GM19467 (cell line): ENCODE data around the gene PSMD3.

Source experiments
- ATAC-seq: cut with Tn5 transposase; IDR thresholded peaks from one replicate; pipeline ENCODE4 v1.9.1; 2021; ENCODE audit warnings: mild to moderate bottlenecking, moderate library complexity; ENCODE audit not compliant: unreplicated experiment

Gene PSMD3

DNA sequence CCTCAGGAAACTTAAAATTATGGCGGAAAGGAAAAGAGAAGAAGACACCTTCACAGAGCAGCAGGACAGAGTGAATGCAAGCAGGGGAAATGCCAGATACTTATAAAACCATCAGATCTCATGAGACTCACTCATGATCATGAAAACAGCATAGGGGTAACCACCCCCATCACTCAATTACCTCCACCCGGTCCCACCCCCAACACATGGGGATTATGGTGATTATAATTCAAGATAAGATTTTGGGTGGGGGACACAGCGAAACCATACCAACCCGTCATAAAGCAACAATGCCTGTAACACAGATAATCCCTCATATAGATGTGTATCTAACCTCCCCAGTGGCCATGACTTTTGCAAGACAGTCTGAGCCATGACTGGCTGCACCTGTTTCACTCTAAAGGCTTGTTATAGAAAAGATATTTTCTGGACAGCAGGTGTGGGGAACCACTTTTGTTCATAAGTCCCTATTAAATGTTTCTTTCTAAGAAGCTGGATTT is 24.8 kb upstream of the PSMD3 start:
- no peak for ATAC-seq

DNA sequence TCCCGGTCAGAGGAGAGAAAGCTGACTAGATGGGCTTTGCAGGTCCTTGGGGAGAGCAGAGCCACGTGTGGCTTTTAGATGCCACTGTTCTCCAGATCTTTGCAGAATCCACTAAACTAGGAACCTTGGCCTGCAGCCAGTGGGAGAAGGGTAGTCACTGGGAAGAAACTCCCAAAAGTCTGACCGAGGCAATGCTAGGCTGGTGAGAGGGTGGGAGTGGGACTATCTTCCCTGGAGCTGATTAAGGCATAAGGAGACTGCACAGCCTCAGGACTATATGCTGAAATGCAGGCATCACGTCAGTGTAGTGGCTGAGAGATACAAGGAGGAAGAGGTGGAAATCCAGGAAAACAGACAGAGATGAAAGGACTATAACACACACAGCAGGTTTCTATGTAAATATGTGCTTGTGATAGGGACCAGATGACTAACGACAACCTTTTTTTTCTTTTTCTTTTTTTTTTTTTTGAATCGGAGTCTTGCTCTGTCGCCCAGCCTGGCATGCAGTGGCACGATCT is 20.0 kb upstream of the PSMD3 start:
- no peak for ATAC-seq

DNA sequence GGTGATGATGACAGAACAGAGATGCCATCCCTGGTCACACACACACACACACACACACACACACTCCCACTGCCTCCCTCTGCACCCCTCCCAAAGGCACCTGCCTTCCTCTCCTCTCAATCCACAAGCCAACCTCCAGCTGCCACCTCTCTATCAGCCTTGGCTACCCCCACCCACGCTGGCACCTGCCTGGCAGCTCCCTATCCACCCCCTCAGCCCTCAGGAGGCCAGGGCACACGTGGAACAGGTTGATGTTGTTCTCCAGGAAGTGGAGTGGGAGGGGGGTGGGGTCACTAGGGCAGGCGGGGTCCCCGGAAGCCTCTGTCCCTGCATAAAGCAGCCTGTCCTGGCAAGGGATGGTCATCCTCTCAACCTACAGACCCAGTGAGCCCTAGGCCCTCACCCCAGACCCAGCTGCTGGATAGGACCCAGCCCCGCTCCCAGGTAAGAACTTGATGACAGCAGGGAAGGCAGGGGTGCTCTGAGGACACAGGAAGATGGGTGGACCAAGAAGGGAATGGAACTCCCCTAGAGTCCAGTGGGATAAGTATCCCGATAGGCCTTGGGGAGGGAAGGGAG is 17.9 kb upstream of the PSMD3 start, which contains the start of gene GSDMA:
TSS of gene GSDMA (plus strand) at position 363 of the 579 bp plus-strand sequence. CDS start 2,684 bp downstream, outside the sequence.
- ATAC-seq, result no peak

DNA sequence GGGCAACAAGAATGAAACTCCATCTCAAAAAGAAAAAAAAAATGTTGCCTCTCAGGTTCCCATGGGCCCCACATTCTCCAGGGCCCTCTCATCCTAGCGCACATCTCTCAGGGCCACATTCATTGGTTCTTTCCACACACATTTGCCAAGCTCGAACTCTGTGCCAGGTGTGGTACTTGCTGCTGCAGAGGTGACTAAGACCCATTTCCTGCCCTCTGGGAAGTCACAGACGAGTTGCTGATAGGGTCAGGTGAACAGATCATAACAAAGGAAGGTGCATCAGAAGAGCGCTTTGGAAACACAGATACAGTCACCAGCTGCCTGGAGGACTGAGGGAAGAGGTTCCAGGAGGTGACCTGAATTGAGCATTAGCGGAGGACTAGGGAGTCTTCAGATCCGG is 16.8 kb upstream of the PSMD3 start:
- ATAC-seq, result no peak

DNA sequence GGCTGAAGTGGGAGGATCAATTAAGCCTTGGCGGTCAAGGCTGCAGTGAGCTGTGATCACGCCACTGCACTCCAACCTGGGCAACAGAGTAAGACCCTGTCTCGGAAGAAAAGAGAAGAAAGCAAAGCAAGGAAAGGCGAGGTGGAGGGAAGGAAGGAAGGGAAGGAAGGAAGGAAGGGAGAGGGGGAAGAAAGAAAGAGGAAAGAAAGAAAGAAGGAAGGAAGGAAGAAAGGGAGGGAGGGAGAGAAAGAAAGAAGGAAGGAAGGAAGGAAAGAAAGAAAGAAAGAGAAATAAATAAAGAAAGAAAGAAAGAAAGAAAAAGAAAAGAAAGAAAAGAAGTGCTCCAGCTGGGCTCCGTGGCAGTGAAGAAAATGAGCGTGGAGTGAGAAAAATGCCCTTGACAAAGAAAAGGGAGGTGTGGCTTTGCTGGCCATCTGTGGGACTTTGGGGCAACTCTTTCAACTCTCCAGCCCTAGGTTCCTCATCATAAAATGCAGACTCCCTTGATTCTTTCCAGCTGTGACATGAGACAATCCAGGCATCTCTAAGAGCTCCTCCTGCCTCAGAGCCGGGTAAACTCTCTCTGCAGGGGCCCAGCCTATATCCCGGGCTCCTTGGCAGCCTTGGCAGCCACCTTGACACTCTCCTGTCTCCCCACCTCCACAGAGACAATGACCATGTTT is 15.4 kb upstream of the PSMD3 start:
- ATAC-seq, result no peak

DNA sequence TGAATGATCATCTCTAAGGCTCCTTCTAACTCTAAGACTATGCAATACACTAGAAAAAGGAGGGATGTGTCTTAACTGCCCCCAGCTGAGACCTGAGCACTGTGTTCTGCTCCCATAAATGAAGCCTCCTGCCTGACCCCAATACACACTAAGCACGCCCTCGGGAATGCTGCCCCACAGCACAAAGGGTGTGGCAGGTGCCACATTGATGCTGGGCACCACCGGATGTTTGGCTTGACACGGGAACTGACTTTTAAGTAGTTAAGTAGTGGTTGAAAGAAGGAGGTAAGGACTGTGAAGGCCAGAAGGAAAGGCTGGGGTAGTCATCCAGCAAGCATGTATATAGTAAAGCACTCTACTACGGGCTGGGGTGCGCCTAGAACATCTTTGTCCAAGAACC is 13.8 kb upstream of the PSMD3 start:
- no peak for ATAC-seq

DNA sequence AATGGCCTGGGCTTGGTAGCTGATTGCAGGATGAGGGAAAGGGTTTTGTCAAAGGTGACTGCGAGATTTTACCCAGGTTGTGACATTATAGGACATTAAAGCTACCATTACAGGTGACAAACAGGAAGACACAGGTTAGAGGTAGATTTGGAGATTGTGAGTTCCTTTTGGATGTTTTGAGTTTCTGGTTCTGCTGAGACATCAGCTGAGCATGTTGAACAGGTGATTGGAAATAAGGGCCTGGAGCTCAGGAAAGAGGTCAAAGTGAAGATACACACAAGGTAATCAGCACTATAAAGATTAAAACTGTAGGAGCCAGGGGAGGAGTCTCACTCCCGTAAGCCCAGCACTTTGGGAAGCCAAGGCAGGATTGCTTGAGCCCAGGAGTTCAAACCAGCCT is 11.8 kb upstream of the PSMD3 start:
- ATAC-seq, result no peak

DNA sequence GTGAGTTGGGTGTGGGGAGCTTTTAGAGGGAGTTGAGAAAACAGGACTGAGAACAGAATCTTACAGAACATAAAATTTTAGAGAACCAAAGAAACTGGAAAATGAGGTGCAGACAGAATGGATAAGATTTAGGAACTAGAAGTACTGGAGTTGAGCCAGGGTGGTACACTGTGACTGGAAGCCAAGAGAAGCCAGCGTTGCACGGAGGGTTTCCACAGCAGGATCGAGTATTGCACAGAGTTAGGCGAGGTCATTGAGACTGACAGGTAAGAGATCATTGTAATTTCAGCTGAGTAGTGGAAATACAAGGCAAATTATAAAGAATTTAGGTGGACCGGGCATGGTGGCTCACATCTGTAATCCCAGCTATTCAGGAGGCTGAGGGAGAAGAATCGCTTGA is 11.2 kb upstream of the PSMD3 start:
- no peak for ATAC-seq

DNA sequence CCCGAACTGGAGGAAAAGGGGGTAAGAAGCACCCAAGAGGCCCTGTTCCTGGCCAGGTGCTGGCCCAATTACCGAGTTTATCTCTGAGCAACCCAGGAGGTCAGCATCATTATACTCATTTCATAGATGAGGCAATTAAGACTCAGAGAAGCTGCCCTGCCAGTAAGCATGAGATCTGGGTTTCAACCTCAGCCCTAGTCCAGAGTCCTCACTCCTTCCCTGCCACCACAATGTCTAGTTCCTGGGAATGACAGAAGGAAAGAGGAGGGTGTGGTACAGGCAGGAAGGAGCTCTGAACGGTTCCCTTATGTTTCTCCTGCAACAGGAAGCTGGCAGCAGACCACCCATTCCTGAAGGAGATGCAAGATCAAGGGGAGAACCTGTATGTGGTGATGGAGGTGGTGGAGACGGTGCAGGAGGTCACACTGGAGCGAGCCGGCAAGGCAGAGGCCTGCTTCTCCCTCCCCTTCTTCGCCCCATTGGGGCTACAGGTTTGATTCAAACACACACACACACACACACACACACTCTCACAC is 10.4 kb upstream of the PSMD3 start:
- ATAC-seq, result no peak

DNA sequence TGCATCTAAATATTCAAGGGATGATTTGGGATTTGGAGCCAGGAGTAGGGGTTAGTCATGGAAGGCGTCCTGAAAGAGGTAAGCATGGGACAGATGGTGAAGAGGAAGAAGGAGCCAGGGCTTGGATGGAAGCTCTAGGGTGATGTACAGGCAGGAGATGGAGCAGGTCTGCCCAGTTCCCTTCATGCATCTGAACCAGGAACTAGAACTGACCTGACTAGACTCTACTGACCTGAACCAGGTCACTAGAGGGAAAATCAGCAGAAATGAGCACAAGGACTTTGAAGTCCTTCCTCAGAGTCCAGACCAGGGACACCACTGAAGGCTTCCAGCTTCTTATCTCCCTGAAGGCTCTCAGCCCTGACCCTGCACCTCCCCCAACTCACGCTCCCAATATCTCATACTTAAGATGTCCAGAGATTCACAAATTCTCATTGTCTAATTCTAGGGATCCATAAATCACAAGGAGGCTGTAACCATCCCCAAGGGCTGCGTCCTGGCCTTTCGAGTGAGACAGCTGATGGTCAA is 9.5 kb upstream of the PSMD3 start:
- no peak for ATAC-seq

DNA sequence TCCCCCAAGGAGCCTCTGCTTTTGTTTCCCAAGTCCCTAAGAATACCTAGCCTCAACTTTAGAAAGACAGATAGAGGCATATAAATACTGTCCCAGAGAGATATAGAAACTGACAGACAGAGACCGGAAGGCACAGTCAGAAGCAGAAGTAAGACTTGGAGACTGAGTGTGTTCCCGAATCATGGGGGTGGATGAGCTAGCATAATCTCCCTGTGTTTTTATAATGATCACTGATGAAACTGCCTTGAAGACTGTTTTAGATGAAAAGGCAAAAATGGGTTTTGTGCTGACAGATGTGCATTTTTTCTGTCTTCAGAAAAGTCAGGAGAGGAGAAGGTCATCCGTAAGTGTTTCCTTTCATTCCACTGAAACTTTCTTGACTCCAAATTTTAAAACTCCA is 8.3 kb upstream of the PSMD3 start:
- no peak for ATAC-seq

DNA sequence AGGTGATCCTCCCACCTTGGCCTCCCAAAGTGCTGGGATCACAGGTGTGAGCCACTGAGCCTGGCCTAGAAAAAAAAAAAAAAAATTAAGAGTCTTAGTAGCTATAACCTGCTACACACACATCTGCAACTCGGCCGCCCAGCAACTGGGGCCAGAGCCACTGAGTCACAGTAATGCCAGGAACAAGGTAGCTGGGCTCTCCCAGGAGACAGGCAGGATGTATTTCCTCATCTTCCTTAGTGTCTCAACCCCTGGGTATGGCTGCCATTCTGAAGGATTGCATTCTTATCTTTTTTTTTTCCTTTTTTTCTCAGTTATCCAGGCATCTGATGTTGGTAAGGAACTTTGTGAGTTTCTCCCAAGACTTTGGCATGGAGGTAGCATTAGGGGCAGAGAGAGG is 7.1 kb upstream of the PSMD3 start:
- no peak for ATAC-seq

DNA sequence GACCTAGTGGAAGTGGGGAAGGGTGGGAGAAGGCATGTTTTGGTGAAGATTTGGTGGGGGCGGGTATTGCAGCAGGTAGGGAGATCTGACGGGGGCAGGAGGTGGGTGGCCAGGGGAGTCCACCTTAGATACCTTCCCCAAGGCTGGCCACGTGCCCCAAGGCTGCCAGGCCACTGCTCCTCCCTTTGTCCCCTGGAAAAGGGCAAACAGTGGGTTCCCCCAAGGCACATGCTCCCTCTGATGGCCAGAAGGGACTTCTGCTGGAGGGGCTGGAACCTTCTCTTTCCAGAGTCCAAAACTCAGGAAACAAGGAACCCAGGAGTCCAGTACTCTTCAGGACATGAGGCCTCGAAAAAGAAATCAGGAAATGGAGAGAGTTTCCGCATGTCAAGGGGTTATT is 6.2 kb upstream of the PSMD3 start:
- no peak for ATAC-seq

DNA sequence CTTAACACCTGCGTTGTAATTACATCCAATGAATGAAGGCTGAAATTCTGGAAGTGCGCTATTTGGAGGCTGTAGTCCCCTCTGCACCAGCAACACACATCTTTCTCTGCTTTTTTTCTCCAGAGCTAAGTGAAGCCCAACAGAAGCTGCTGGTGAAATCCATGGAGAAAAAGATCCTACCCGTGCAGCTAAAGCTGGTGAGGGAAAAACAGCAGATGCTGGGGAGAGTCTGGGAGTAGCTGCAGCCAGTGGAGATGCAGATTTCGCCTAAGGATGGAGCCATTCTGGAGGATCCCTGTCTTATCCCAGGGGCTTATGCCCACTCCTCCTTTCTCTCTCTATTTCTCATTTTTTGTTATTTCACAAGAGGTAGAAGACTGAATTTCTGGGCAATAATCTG is 4.8 kb upstream of the PSMD3 start:
- no peak for ATAC-seq

DNA sequence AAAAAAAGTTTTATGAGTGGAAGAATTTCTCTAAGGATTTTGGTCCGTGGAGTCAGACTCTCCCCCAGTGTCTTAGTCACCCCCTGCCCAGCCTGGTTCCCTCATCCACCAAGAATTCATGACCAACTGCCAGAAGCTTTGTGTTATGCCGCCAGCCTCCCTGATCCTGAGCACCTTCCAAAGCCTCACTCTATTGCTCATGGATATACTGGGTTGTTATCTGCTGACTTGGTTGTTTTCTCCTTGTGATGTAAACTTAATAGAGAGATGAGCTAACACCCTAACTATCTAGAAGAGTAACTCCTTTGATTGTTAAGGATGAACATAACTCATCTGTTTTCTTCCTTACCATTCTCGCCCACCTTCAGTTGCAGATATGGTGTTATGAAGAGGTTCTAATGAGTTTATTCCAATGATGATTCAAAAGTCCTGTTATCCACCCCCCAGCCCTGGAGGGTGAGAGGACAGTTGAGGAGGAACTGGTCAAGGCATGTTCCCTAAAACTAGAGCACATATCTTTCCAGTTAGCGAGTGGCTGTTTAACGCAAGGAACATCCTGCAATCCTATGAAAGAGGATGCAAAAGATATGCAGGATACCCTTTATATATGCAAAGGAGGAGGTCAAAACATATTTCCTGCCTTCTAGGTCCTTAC is 1.5 kb upstream of the PSMD3 start:
- no peak for ATAC-seq

DNA sequence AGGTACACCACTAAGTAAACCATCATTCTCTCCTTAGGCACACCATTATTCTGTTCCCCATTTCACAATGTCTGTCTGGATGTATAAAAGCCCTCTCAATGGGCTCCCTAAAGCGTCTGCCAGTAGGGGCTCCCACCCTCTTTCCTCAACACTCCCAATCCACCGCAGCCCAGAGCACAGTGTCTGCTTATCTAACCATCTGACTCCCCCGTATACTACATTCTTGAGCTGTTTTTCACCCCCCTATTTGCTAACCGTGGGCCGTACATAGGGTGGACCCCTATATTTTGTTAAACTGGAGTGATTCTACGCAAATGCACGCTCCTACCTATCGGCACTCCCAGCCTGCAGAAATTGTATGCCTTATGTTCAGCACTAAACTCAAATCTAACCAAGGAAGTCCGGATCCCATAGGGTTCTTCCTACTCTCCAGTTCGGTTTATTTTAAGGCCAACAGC is 685 bp upstream of the PSMD3 start:
- ATAC-seq, result peak; percentile 13

DNA sequence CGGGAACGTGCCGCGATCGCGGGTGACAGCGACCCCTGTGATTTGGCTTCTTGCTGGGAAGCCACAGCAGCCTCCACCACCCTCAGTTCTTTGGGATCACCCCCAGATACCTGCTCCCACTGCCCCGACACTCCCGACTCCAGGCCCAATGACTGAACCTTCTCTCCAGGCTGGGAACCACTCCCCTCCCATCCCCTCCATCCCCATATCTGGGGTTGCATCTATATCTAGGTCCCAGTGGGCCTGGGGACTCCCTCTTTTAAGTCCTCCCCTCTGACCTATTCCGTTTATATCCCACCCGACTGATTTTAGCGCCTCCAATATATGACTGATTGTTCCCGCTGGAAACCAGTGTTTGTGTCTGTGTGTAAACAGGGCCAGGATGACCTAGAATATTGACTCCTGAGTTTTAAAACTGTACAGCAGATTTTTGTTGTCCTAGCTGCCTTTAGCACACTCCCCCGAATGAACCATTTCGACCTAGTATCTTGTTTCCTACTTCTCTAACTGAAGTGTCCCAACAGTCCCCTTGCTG is 667 bp downstream of the PSMD3 start:
- ATAC-seq, result no peak

DNA sequence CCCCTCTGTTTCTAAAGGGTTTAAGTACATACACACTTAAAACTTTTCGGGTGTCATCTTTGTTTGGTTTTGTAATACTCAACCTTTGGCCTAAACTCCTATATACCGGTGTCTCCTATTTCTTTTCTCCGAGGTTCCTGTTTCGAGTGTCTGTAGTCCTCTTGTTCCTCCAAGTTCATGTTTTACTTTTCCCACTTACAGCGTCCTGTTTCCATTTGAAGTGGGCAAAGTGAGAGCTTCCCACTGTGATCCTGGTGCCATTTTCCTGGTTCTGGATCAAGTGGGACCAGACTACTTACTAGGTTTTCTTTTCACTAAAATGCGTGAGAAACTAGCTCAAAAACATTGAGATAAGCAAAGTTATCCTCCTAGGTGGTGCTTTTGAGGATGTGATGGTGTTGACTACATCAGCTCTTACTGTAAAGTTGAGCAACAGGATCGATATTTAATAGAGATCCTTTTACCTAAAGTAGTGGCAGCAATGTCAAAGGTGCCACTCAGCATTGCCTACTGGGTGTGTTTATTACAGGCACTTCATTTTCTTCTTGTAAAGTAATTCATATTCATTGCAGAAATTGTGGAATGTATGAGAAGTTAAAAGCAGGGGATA is 1.3 kb downstream of the PSMD3 start:
- no peak for ATAC-seq

DNA sequence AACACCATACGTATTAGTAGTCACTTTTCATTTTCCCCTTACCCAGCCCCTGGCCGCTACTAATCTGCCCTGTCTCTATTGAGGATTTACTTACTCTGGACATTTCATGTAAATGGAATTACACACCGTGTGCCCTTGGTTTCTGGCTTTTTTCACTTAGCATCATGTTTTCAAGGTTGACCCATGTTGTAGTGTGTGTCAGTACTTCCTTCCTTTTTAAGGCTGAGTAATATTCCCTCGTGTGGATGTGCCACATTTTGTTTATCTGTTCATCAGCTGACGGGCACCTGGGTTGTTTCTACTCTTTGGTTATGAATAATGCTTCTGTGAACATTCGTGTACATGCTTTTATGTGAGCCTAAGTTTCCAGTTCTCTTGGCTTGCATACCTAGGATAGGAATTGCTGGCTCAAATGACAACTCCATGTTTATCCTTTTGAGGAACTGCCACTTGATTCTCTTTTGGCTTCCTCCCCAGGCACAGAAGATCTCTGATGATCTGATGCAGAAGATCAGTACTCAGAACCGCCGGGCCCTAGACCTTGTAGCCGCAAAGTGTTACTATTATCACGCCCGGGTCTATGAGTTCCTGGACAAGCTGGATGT is 7.7 kb downstream of the PSMD3 start:
- ATAC-seq, result no peak

DNA sequence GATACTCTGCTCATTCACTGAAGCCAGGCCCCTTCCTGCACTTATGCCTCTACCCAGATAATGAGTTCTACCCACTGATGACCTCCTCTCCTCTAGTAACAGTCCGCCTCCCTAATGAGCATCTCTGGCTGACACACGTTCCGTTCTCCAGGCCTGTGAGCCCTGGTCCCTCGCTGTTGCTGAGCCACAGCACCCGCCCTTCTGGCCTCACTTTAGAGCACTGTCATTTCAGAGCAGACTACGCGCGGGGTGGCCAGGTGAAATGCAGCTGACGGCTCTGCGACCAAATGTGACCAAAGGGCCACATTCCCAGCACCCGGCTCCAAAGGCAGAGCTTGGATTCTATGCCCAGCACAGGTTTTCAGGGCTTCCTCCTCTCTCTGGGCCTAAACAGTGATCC is 13.8 kb downstream of the PSMD3 start:
- no peak for ATAC-seq
